Measurements from ENCODE around the gene FYCO1. TPM values are rescaled to one million over a fixed set of nuclear protein-coding genes. Genes with fewer than 3 reads are reported as not detected.
A peak's percentile ranks its signal among the peaks of the same experiment; 100 is the strongest.

FYCO1 gene
- total and polyA plus RNA-seq, 10 donors = 5.2 to 40.1 (median 30.5) TPM

DNA sequence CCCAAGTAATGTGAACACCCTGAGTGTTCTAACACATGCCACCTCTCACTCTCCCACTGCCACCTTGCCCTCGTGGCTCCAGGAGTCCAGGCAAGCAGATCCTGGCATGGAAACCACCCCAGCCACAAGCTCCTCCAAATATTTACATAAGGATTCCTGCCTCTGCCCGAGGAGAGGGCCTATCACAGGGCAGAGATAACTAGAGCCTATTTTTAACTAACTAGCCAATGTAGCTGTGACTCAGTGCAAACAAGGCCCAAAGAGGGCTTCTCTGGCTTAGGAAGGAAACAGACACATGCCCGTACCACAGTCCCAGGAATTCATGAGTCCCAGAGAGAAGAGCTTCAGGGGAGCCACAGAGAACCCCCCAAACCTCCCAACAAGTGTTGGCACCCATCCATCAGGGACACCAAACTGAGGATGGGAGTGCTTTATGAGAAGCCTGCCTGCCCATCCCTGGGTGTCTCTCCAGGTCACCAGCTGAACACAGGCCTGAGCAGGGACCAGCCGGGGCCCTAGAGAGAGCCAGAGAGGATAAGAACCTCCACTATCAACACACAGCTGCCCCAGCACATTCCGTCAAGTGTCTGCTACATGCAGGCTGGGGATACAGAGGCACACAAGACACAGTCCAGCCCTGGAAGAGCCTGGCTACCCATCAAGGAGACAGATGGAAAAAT lies 9.2 kb downstream of the FYCO1 start:
- 81 to 92% (median 87%) methylated on average over 5 of the region's 5 CpGs for WGBS, 5 donors
- intact Hi-C loops (cut with DNase I; ENCODE audit: low total_unique reads) = no loop called here

DNA sequence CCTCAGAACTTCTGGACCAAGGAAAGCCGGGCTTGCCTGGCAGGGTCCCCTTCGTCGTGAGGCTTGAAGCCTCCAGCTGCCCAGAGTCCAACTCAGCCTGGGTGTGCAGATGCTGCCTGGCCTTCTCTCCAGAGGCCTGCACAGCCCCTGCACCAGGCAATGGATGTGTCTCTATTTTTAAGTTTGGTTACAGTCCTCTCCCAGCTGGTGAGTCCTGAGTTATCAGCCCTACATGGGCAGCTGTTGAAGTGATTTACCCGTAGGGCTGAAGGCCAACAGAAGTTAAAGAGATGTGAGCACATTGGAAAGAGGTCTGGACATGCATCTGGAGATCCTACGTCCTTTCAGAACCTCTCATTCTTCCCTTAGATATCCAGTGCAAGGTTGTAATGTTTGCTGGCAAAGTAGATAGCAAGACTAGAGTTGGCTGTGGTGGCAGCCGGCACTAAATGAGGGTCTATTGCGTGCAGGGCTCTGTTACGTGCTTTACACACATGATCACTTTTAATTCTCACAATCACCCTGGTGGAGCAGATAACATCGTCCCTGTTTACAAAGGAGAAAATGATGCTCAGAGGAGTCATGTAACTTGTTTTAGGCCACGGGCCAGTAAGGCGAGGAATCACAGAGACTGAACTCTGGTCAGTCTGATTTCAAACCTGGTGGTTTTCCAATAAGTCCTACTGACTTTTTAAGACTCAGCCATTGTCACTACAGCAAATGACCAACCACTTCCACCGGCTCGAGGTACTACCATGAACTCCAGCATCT lies 9.9 kb downstream of the FYCO1 start:
- WGBS, 5 donors = 92 to 96% (median 93%) methylated on average over 13 of the region's 13 CpGs

More for the DNA sequence above, 9.2 kb downstream of the FYCO1 start:
- Histone ChIP-seq H3K27me3 (replicated peaks in 1 of 7) (no peaks in the 10 kb centered on the region), H3K9me3 (no peaks in the 10 kb centered on the region), H3K4me3 (no peak overlapping the region), H3K27ac (peak overlapping the region in 4 of 8 donors; percentile 21 to 64 (median 56)), H3K4me1 (peaks cover 13 to 83% (median 35%) of the 10 kb centered on the region in 6 donors), H3K36me3 (peaks cover 0 to 51% (median 33%) of the 10 kb centered on the region in 6 donors)
- TF ChIP-seq POLR2A (IDR thresholded peaks at IDR 0.05) = no peak
- no peak for TF ChIP-seq POLR2AphosphoS5 (IDR thresholded peaks at IDR 0.05)
- TF ChIP-seq, protein P1, sequence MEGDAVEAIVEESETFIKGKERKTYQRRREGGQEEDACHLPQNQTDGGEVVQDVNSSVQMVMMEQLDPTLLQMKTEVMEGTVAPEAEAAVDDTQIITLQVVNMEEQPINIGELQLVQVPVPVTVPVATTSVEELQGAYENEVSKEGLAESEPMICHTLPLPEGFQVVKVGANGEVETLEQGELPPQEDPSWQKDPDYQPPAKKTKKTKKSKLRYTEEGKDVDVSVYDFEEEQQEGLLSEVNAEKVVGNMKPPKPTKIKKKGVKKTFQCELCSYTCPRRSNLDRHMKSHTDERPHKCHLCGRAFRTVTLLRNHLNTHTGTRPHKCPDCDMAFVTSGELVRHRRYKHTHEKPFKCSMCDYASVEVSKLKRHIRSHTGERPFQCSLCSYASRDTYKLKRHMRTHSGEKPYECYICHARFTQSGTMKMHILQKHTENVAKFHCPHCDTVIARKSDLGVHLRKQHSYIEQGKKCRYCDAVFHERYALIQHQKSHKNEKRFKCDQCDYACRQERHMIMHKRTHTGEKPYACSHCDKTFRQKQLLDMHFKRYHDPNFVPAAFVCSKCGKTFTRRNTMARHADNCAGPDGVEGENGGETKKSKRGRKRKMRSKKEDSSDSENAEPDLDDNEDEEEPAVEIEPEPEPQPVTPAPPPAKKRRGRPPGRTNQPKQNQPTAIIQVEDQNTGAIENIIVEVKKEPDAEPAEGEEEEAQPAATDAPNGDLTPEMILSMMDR (IDR thresholded peaks at IDR 0.05 in 8 of 11, conservative IDR thresholded peaks at IDR 0.05 in 3 of 11) = no peak
- no peak for DNase-seq

DNA sequence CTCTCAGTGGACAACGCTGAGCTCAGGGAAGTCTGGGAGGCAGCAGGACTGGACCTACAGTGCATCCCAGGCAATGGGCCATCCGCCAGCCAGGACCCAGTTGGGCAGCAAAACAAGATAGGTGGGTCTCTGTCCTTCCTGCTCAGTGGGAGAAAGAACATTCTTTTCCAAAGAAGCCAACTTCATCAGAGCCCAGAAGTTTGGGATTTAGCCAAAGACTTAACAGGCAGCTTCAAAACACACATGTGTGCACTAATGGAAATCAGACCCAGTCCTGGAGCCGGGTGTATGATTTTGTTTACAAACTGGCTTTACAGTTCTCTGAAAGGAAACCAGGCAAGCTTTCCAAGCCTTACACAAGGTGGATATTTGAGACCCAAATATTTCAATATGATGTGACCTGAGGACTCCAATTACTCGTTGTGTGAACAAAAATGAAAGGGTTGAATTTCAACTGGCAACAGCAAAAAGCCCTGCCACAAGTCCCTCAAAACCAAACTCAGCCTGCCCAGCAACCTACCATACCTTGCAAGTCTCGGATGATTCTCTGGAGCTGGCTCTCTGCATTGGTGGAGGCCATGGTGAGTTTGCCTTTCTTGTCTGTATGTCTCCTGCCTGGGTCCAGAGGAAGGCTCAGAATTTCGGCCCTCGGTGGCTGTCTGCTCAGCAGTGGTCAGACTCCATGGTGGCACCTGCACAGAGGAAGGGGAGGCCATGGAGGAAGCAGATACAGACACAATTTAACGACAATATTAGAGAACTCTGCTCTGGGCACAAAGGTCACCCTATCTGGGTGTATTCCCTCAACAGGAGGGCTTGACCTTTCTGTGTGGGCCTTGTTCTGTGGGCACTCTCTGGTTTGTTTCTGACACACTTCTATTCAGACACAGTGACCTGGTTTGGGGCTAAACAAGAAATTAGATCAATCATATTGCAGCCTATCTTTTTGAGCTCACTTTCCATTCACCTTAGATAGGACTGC lies 11.0 kb downstream of the FYCO1 start:
- DNase-seq = no peak
- Histone ChIP-seq H3K4me3 (no peak overlapping the region), H3K36me3 (peaks cover 0 to 66% (median 51%) of the 10 kb centered on the region in 6 donors), H3K4me1 (peaks cover 14 to 84% (median 36%) of the 10 kb centered on the region in 6 donors), H3K9me3 (no peaks in the 10 kb centered on the region), H3K27ac (peak overlapping the region in 3 of 8 donors; percentile 14 to 60 (median 51)), H3K27me3 (replicated peaks in 1 of 7) (no peaks in the 10 kb centered on the region)
- WGBS, 5 donors = 85 to 95% (median 89%) methylated on average over 8 of the region's 8 CpGs
- TF ChIP-seq, protein P1 (IDR thresholded peaks at IDR 0.05 in 8 of 11, conservative IDR thresholded peaks at IDR 0.05 in 3 of 11) = no peak
- TF ChIP-seq POLR2AphosphoS5 (IDR thresholded peaks at IDR 0.05) (no peak), POLR2A (IDR thresholded peaks at IDR 0.05) (no peak)
- intact Hi-C loops (cut with DNase I; ENCODE audit: low total_unique reads) = no loop called here

More for the DNA sequence above, 9.9 kb downstream of the FYCO1 start:
- Histone ChIP-seq H3K4me3 (no peak overlapping the region), H3K27me3 (replicated peaks in 1 of 7) (no peaks in the 10 kb centered on the region), H3K4me1 (peaks cover 13 to 84% (median 30%) of the 10 kb centered on the region in 6 donors), H3K9me3 (no peaks in the 10 kb centered on the region), H3K27ac (peak overlapping the region in 4 of 8 donors; percentile 21 to 64 (median 56)), H3K36me3 (peaks cover 0 to 59% (median 40%) of the 10 kb centered on the region in 6 donors)
- no peak for DNase-seq
- intact Hi-C loops (cut with DNase I; ENCODE audit: low total_unique reads) = no loop called here
- no peak for TF ChIP-seq POLR2A (IDR thresholded peaks at IDR 0.05)
- TF ChIP-seq POLR2AphosphoS5 (IDR thresholded peaks at IDR 0.05) = no peak
- TF ChIP-seq, protein P1 (IDR thresholded peaks at IDR 0.05 in 8 of 11, conservative IDR thresholded peaks at IDR 0.05 in 3 of 11) = no peak
